A673 (cell line): Measurements from ENCODE around the gene BCAS2. TPM values are rescaled to one million over a fixed set of nuclear protein-coding genes. Genes with fewer than 3 reads are reported as not detected.

ENCODE experiments used
- Bru-seq: library from RNA; stranded (reverse); fragments of 400-500 nt; gene quantifications from one replicate; lab custom pipeline; 2021; lab: Mats Ljungman, UMichigan
- BruChase-seq, 2 experiments: library from RNA; stranded (reverse); fragments of 400-500 nt; gene quantifications; one replicate each; lab custom pipeline; 2021; lab: Mats Ljungman, UMichigan
- BruUV-seq: library from RNA; stranded (reverse); fragments of 400-500 nt; replicated peaks from 2 replicates; lab custom pipeline; 2021; lab: Mats Ljungman, UMichigan
- CTCF ChIA-PET: fragments of 300-600 bp; sonication (Branson Sonifier 250); formaldehyde crosslinking; loops from one replicate; lab custom pipeline; 2022; ENCODE audit warnings: antibody characterized with exemption; lab: Charles Lee
- POLR2A ChIA-PET: fragments of 300-600 bp; sonication (Branson Sonifier 250); formaldehyde crosslinking; loops from one replicate; lab custom pipeline; 2022; ENCODE audit warnings: antibody characterized with exemption; ENCODE audit not compliant: low non-redundant PET; lab: Charles Lee
- DNase-seq: peaks from one replicate; pipeline ENCODE4 v3.0.0-alpha.2; 2015; ENCODE audit warnings: low spot score
- H3K27ac ChIP-seq: fragments of 200-600 bp; sonication (generic); 2 replicates; pipeline ENCODE4 v1.5.1; 2016; ENCODE audit warnings: mixed run types, low read depth, mild to moderate bottlenecking, mixed read lengths, antibody characterized with exemption, low read length; ENCODE audit not compliant: poor library complexity, severe bottlenecking
- H3K27me3 ChIP-seq: fragments of 200-600 bp; sonication (generic); replicated peaks from 2 replicates; pipeline ENCODE4 v1.6.1; 2017; ENCODE audit warnings: mixed run types, low read depth, mild to moderate bottlenecking, mixed read lengths, antibody characterized with exemption, low read length; ENCODE audit not compliant: insufficient read depth, poor library complexity
- H3K36me3 ChIP-seq: fragments of 200-600 bp; sonication (generic); 2 replicates; pipeline ENCODE4 v1.6.1; 2016; ENCODE audit warnings: mixed run types, mild to moderate bottlenecking, mixed read lengths, antibody characterized with exemption, low read length; ENCODE audit not compliant: insufficient read depth, poor library complexity, severe bottlenecking
- H3K4me1 ChIP-seq: fragments of 200-600 bp; sonication (generic); 2 replicates; pipeline ENCODE4 v1.6.1; 2017; ENCODE audit warnings: mixed run types, mild to moderate bottlenecking, mixed read lengths, antibody characterized with exemption, low read length; ENCODE audit not compliant: insufficient read depth, poor library complexity, severe bottlenecking
- H3K4me3 ChIP-seq: fragments of 200-600 bp; sonication (generic); 2 replicates; pipeline ENCODE4 v1.5.1; 2016; ENCODE audit warnings: low read depth, mixed run types, mild to moderate bottlenecking, mixed read lengths, low read length; ENCODE audit not compliant: poor library complexity, severe bottlenecking
- H3K9me3 ChIP-seq: fragments of 200-600 bp; sonication (generic); 2 replicates; pipeline ENCODE4 v1.6.1; 2016; ENCODE audit warnings: mixed run types, low read depth, mild to moderate bottlenecking, mixed read lengths, antibody characterized with exemption, low read length; ENCODE audit not compliant: poor library complexity, severe bottlenecking
- CTCF ChIP-seq: fragments of 300-800, 200-600 bp; sonication (generic); conservative IDR thresholded peaks from 2 replicates; pipeline ENCODE4 v1.5.1; 2017; ENCODE audit warnings: low read depth, mild to moderate bottlenecking, antibody characterized with exemption, low read length, moderate library complexity, mixed read lengths
- EZH2 ChIP-seq: fragments of 200-600 bp; sonication (generic); IDR thresholded peaks from 2 replicates; pipeline ENCODE4 v1.6.1; 2017; ENCODE audit warnings: borderline replicate concordance, low read depth, mild to moderate bottlenecking, mixed read lengths, antibody characterized with exemption, low read length; ENCODE audit not compliant: poor library complexity, severe bottlenecking
- intact Hi-C: fragments of 100-400 bp; cut with micrococcal nuclease; formaldehyde crosslinking; loops from one replicate; pipeline ENCODE4 v1.10.0; 2022; ENCODE audit not compliant: unreplicated experiment
- long read RNA-seq: library from polyadenylated mRNA; stranded (forward); transcript quantifications from one replicate; pipeline ENCODE4 v2.0.0, GENCODE V29; 2022
- total RNA-seq: library from RNA; stranded (reverse); gene quantifications from 2 replicates; pipeline ENCODE4 v1.2.3, GENCODE V29; 2021

The BCAS2 gene
- 67.4 and 75.7 TPM in 2 replicates for total RNA-seq
- Bru-seq, nascent RNA: percentile 86 among the genes with signal in this experiment
- percentile 77 among the genes with signal in this experiment for BruChase-seq, experiment 1, labeled RNA remaining after a 2-hour chase
- percentile 82 among the genes with signal in this experiment for BruChase-seq, experiment 2, labeled RNA remaining after a 6-hour chase
- long read RNA-seq, transcript BCAS2-201 (7 exons, 1,299 nt): major isoform, 105 of 119 reads
- long read RNA-seq, partial matches to known transcripts: 11 of 119 reads
- long read RNA-seq, other reads (novel, unspliced or antisense): 1 of 119 reads

- CTCF ChIA-PET: no interaction called here
- peak; percentile 99 for DNase-seq
- POLR2A ChIA-PET: no interaction called here
- Histone ChIP-seq H3K27me3 (no peaks in the 10 kb centered on the region), H3K9me3 (no peaks in the 10 kb centered on the region), H3K4me3 (peak within 1 kb of the TSS; percentile 59), H3K36me3 (peaks cover 17% of the 10 kb centered on the region), H3K27ac (peak within 1 kb of the TSS; percentile 87), H3K4me1 (peaks cover 6% of the 10 kb centered on the region)
- TSS peak; percentile 97 for BruUV-seq
- TF ChIP-seq CTCF (no peak), EZH2 (no peak)
- intact Hi-C loops: no loop called here
Measured at GRCh38 chr1:114581335-114582287, at the start of gene BCAS2. BCAS2 (minus strand) TSS chr1:114581615; CDS start chr1:114581591, 24 bp downstream.

- no peaks in the 10 kb centered on the region for H3K4me1 ChIP-seq
- POLR2A ChIA-PET: no interaction called here
- H3K27me3 ChIP-seq: no peaks in the 10 kb centered on the region
Measured at GRCh38 chr1:114627107-114627506, 45.7 kb upstream of the BCAS2 start.

More at GRCh38 chr1:114627107-114627506, 45.7 kb upstream of the BCAS2 start:
- H3K36me3 ChIP-seq: no peaks in the 10 kb centered on the region
- no peaks in the 10 kb centered on the region for H3K9me3 ChIP-seq
- CTCF ChIA-PET: no interaction called here
- no TSS peak for BruUV-seq
- H3K27ac ChIP-seq: no peak overlapping the region
- DNase-seq: no peak
- H3K4me3 ChIP-seq: no peak overlapping the region
- intact Hi-C loops: no loop called here
- no peak for TF ChIP-seq CTCF
